SJCRH30 (cell line): ENCODE measurements around the gene NBEA. TPM values are rescaled to one million over a fixed set of nuclear protein-coding genes. Genes with fewer than 3 reads are reported as not detected.

Source experiments
- DNase-seq, 2 experiments: peaks; one replicate each; pipeline ENCODE4 v3.0.0-alpha.2; 2015 to 2020
- H3K27ac ChIP-seq: fragments of 250-450 bp; sonication (Bioruptor Pico); 2 replicates; pipeline ENCODE4 v1.5.1; 2020; ENCODE audit warnings: mild to moderate bottlenecking, moderate library complexity
- H3K27me3 ChIP-seq: fragments of 250-450 bp; sonication (Bioruptor Pico); 2 replicates; pipeline ENCODE4 v1.5.1; 2020; ENCODE audit warnings: mild to moderate bottlenecking, moderate library complexity
- H3K36me3 ChIP-seq: fragments of 250-450 bp; sonication (Bioruptor Pico); 2 replicates; pipeline ENCODE4 v1.5.1; 2020; ENCODE audit warnings: mild to moderate bottlenecking, moderate library complexity
- H3K4me1 ChIP-seq: fragments of 250-450 bp; sonication (Bioruptor Pico); 2 replicates; pipeline ENCODE4 v1.5.1; 2020; ENCODE audit warnings: mild to moderate bottlenecking, moderate library complexity
- H3K4me3 ChIP-seq: fragments of 250-450 bp; sonication (Bioruptor Pico); 2 replicates; pipeline ENCODE4 v1.5.1; 2020; ENCODE audit warnings: mild to moderate bottlenecking, moderate library complexity
- H3K9me3 ChIP-seq: fragments of 250-450 bp; sonication (Bioruptor Pico); replicated peaks from 2 replicates; pipeline ENCODE4 v1.5.1; 2020; ENCODE audit warnings: mild to moderate bottlenecking, moderate library complexity
- total RNA-seq: library from RNA; depleted of rRNA; stranded (reverse); fragments of >200 nt; shearing (Covaris generic); gene quantifications from 2 replicates; pipeline ENCODE4 v1.2.3, GENCODE V29; 2014

The NBEA gene
- total RNA-seq, 1 experiment from 2014 or later: 5.3 TPM

GRCh38 chr13:35293579-35294226, 351.6 kb downstream of the NBEA start:
- H3K4me1 ChIP-seq: no peaks in the 10 kb centered on the region
- no peak overlapping the region for H3K4me3 ChIP-seq
- H3K27me3 ChIP-seq: no peaks in the 10 kb centered on the region
- H3K9me3 ChIP-seq: no peaks in the 10 kb centered on the region
- no peaks in the 10 kb centered on the region for H3K36me3 ChIP-seq
- no peak overlapping the region for H3K27ac ChIP-seq
- no peak for DNase-seq

- Histone ChIP-seq H3K36me3 (no peaks in the 10 kb centered on the region), H3K4me3 (no peak overlapping the region), H3K9me3 (no peaks in the 10 kb centered on the region), H3K4me1 (no peaks in the 10 kb centered on the region), H3K27me3 (no peaks in the 10 kb centered on the region), H3K27ac (no peak overlapping the region)
- no peak for DNase-seq
Observed at GRCh38 chr13:35309706-35310105, 367.6 kb downstream of the NBEA start.

- no peak for DNase-seq
- Histone ChIP-seq H3K27me3 (no peaks in the 10 kb centered on the region), H3K36me3 (no peaks in the 10 kb centered on the region), H3K4me3 (no peak overlapping the region), H3K9me3 (no peaks in the 10 kb centered on the region), H3K27ac (no peak overlapping the region), H3K4me1 (no peaks in the 10 kb centered on the region)
Observed at GRCh38 chr13:35332134-35332533, 390.1 kb downstream of the NBEA start.

- DNase-seq: no peak
- Histone ChIP-seq H3K9me3 (no peaks in the 10 kb centered on the region), H3K4me1 (no peaks in the 10 kb centered on the region)
Observed at GRCh38 chr13:35333157-35333556, 391.1 kb downstream of the NBEA start.

GRCh38 chr13:35342440-35342839, 400.4 kb downstream of the NBEA start:
- no peaks in the 10 kb centered on the region for H3K4me1 ChIP-seq
- no peaks in the 10 kb centered on the region for H3K9me3 ChIP-seq
- no peak for DNase-seq
- H3K36me3 ChIP-seq: no peaks in the 10 kb centered on the region
- H3K27me3 ChIP-seq: no peaks in the 10 kb centered on the region
- H3K27ac ChIP-seq: no peak overlapping the region
- H3K4me3 ChIP-seq: no peak overlapping the region

More at GRCh38 chr13:35333157-35333556, 391.1 kb downstream of the NBEA start:
- Histone ChIP-seq H3K27me3 (no peaks in the 10 kb centered on the region), H3K4me3 (no peak overlapping the region), H3K36me3 (no peaks in the 10 kb centered on the region), H3K27ac (no peak overlapping the region)

- H3K27ac ChIP-seq: no peak overlapping the region
- H3K36me3 ChIP-seq: no peaks in the 10 kb centered on the region
- H3K9me3 ChIP-seq: no peaks in the 10 kb centered on the region
- no peak for DNase-seq
- H3K27me3 ChIP-seq: no peaks in the 10 kb centered on the region
- H3K4me1 ChIP-seq: no peaks in the 10 kb centered on the region
- no peak overlapping the region for H3K4me3 ChIP-seq
Observed at GRCh38 chr13:35343417-35343816, 401.3 kb downstream of the NBEA start.

GRCh38 chr13:35345992-35346391, 403.9 kb downstream of the NBEA start:
- Histone ChIP-seq H3K4me3 (no peak overlapping the region), H3K27me3 (no peaks in the 10 kb centered on the region), H3K4me1 (no peaks in the 10 kb centered on the region), H3K36me3 (no peaks in the 10 kb centered on the region), H3K9me3 (no peaks in the 10 kb centered on the region), H3K27ac (no peak overlapping the region)
- no peak for DNase-seq

- Histone ChIP-seq H3K4me1 (no peaks in the 10 kb centered on the region), H3K27me3 (no peaks in the 10 kb centered on the region), H3K9me3 (no peaks in the 10 kb centered on the region), H3K27ac (no peak overlapping the region), H3K4me3 (no peak overlapping the region), H3K36me3 (no peaks in the 10 kb centered on the region)
- DNase-seq: no peak
Observed at GRCh38 chr13:35346494-35346893, 404.4 kb downstream of the NBEA start.

- Histone ChIP-seq H3K27ac (no peak overlapping the region), H3K9me3 (no peaks in the 10 kb centered on the region), H3K27me3 (no peaks in the 10 kb centered on the region), H3K4me1 (no peaks in the 10 kb centered on the region), H3K4me3 (no peak overlapping the region), H3K36me3 (no peaks in the 10 kb centered on the region)
- no peak for DNase-seq
Observed at GRCh38 chr13:35347679-35348205, 405.7 kb downstream of the NBEA start.

GRCh38 chr13:35349052-35349451, 407.0 kb downstream of the NBEA start:
- no peak overlapping the region for H3K4me3 ChIP-seq
- H3K36me3 ChIP-seq: no peaks in the 10 kb centered on the region
- H3K9me3 ChIP-seq: no peaks in the 10 kb centered on the region
- no peaks in the 10 kb centered on the region for H3K27me3 ChIP-seq
- H3K4me1 ChIP-seq: no peaks in the 10 kb centered on the region
- no peak overlapping the region for H3K27ac ChIP-seq
- no peak for DNase-seq

- no peaks in the 10 kb centered on the region for H3K9me3 ChIP-seq
- no peak for DNase-seq
- H3K27me3 ChIP-seq: no peaks in the 10 kb centered on the region
- H3K27ac ChIP-seq: no peak overlapping the region
- H3K4me3 ChIP-seq: no peak overlapping the region
- H3K4me1 ChIP-seq: no peaks in the 10 kb centered on the region
- H3K36me3 ChIP-seq: no peaks in the 10 kb centered on the region
Observed at GRCh38 chr13:35349673-35350278, 407.7 kb downstream of the NBEA start.

GRCh38 chr13:35354285-35354684, 412.2 kb downstream of the NBEA start:
- H3K4me1 ChIP-seq: no peaks in the 10 kb centered on the region
- no peaks in the 10 kb centered on the region for H3K36me3 ChIP-seq
- no peak overlapping the region for H3K27ac ChIP-seq
- H3K9me3 ChIP-seq: no peaks in the 10 kb centered on the region
- no peak overlapping the region for H3K4me3 ChIP-seq
- DNase-seq: no peak
- H3K27me3 ChIP-seq: no peaks in the 10 kb centered on the region

- Histone ChIP-seq H3K27ac (no peak overlapping the region), H3K9me3 (no peaks in the 10 kb centered on the region), H3K4me3 (no peak overlapping the region), H3K27me3 (no peaks in the 10 kb centered on the region), H3K4me1 (no peaks in the 10 kb centered on the region), H3K36me3 (no peaks in the 10 kb centered on the region)
- no peak for DNase-seq
Observed at GRCh38 chr13:35354882-35355281, 412.8 kb downstream of the NBEA start.

- no peaks in the 10 kb centered on the region; the same call in 1 of the 2 replicates for H3K9me3 ChIP-seq
- no peak overlapping the region for H3K4me3 ChIP-seq
- H3K27ac ChIP-seq: no peak overlapping the region
- no peaks in the 10 kb centered on the region for H3K4me1 ChIP-seq
- DNase-seq: no peak
- no peaks in the 10 kb centered on the region for H3K36me3 ChIP-seq
- H3K27me3 ChIP-seq: no peaks in the 10 kb centered on the region
Observed at GRCh38 chr13:35356572-35356971, 414.5 kb downstream of the NBEA start.

- peaks cover 6% of the 10 kb centered on the region; the same call in 1 of the 2 replicates for H3K9me3 ChIP-seq
- no peaks in the 10 kb centered on the region for H3K36me3 ChIP-seq
- H3K27ac ChIP-seq: no peak overlapping the region
- no peaks in the 10 kb centered on the region for H3K27me3 ChIP-seq
- no peak for DNase-seq
- H3K4me3 ChIP-seq: no peak overlapping the region
- H3K4me1 ChIP-seq: no peaks in the 10 kb centered on the region
Observed at GRCh38 chr13:35365883-35366282, 423.8 kb downstream of the NBEA start.

- Histone ChIP-seq H3K4me3 (no peak overlapping the region), H3K27me3 (no peaks in the 10 kb centered on the region), H3K27ac (no peak overlapping the region), H3K36me3 (no peaks in the 10 kb centered on the region), H3K9me3 (peaks cover 8% of the 10 kb centered on the region; the same call in 1 of the 2 replicates), H3K4me1 (no peaks in the 10 kb centered on the region)
- no peak for DNase-seq
Observed at GRCh38 chr13:35367586-35367985, 425.5 kb downstream of the NBEA start.
